Panc1 (cell line): Measurements from ENCODE around the gene LBH. TPM values are rescaled to one million over a fixed set of nuclear protein-coding genes. Genes with fewer than 3 reads are reported as not detected.

Source experiments
- ATAC-seq: fragments of 200-7000 bp; cut with Tn5 transposase; 2 replicates; pipeline ENCODE4 v1.9.1; 2020; ENCODE audit warnings: mild to moderate bottlenecking, moderate library complexity
- BruUV-seq: library from RNA; stranded (reverse); fragments of 400-500 nt; replicated peaks from 2 replicates; lab custom pipeline; 2021; lab: Mats Ljungman, UMichigan
- CTCF ChIA-PET: fragments of 300-600 bp; sonication (Branson Sonifier 250); formaldehyde crosslinking; loops from one replicate; lab custom pipeline; 2022; ENCODE audit warnings: antibody characterized with exemption; lab: Charles Lee
- POLR2A ChIA-PET: fragments of 300-600 bp; sonication (Branson Sonifier 250); formaldehyde crosslinking; loops from one replicate; lab custom pipeline; 2022; ENCODE audit warnings: antibody characterized with exemption; lab: Charles Lee
- DNase-seq: peaks from one replicate; pipeline ENCODE4 v3.0.0-alpha.2; 2010; ENCODE audit warnings: low read depth, low spot score
- H3K27ac ChIP-seq: 2 replicates; pipeline ENCODE4 v1.5.1; 2011; ENCODE audit warnings: mild to moderate bottlenecking, low read length, inconsistent platforms
- H3K27me3 ChIP-seq: fragments of 200-500 bp; sonication (Bioruptor generic); 2 replicates; pipeline ENCODE4 v1.6.0; 2014; ENCODE audit warnings: low read length, inconsistent platforms; ENCODE audit not compliant: control insufficient read depth, insufficient read depth
- H3K36me3 ChIP-seq: fragments of 200-500 bp; sonication (Bioruptor generic); 2 replicates; pipeline ENCODE4 v1.5.1; 2014; ENCODE audit warnings: inconsistent platforms, mild to moderate bottlenecking, low read length, moderate library complexity; ENCODE audit not compliant: control insufficient read depth, insufficient read depth
- H3K4me1 ChIP-seq: 2 replicates; pipeline ENCODE4 v1.5.1; 2011; ENCODE audit warnings: inconsistent platforms, mild to moderate bottlenecking, low read length, moderate library complexity; ENCODE audit not compliant: control insufficient read depth, insufficient read depth
- H3K4me3 ChIP-seq, 2 experiments: 2 replicates each; pipeline ENCODE4 v1.5.1; 2011 to 2012; ENCODE audit warnings: low read depth in 2 of 2, low read length in 2 of 2, mild to moderate bottlenecking in 2 of 2, inconsistent platforms in 1 of 2, moderate library complexity in 1 of 2
- H3K9me3 ChIP-seq: fragments of 200-500 bp; sonication (Bioruptor generic); 2 replicates; pipeline ENCODE4 v1.5.1; 2014; ENCODE audit warnings: low read depth, mild to moderate bottlenecking, inconsistent platforms, low read length, moderate library complexity; ENCODE audit not compliant: control insufficient read depth, insufficient read depth
- CTCF ChIP-seq: fragments of 450-650 bp; IDR thresholded peaks from 2 replicates; pipeline ENCODE4 v1.5.1; 2017; ENCODE audit warnings: mild to moderate bottlenecking
- POLR2AphosphoS5 ChIP-seq: IDR thresholded peaks from 2 replicates; pipeline ENCODE4 v1.6.1; 2012; ENCODE audit warnings: mild to moderate bottlenecking, low read depth, low read length, moderate library complexity
- REST ChIP-seq, 2 experiments: IDR thresholded peaks; 2 replicates each; pipeline ENCODE4 v1.6.1; 2011 to 2012; ENCODE audit warnings: low read depth in 2 of 2, control low read depth in 1 of 2, low read length in 1 of 2, mild to moderate bottlenecking in 1 of 2, moderate library complexity in 1 of 2; ENCODE audit not compliant: insufficient read depth in 1 of 2
- SIN3A ChIP-seq: IDR thresholded peaks from 2 replicates; pipeline ENCODE4 v1.6.1; 2012; ENCODE audit warnings: low read depth, mild to moderate bottlenecking, low read length, moderate library complexity, borderline replicate concordance; ENCODE audit not compliant: insufficient read depth
- TCF7L2 ChIP-seq: IDR thresholded peaks from 2 replicates; pipeline ENCODE4 v1.6.1; 2011; ENCODE audit warnings: mild to moderate bottlenecking, low read depth, low read length, inconsistent platforms
- in situ Hi-C: cut with HindIII; loops from 2 replicates; pipeline ENCODE4 v1.10.0; 2016; ENCODE audit warnings: low sequenced_read_pairs, low pct_unique_long_range_greater_than_20kb
- intact Hi-C: fragments of 100-400 bp; cut with micrococcal nuclease; formaldehyde crosslinking; loops from one replicate; pipeline ENCODE4 v1.10.0; 2022; ENCODE audit not compliant: unreplicated experiment
- total RNA-seq: library from RNA; stranded (reverse); gene quantifications from one replicate; pipeline ENCODE4 v1.2.1, GENCODE V29; 2021; ENCODE audit not compliant: unreplicated experiment

The LBH gene
- total RNA-seq, 1 experiment from 2014 or later, result 2.2 TPM

DNA sequence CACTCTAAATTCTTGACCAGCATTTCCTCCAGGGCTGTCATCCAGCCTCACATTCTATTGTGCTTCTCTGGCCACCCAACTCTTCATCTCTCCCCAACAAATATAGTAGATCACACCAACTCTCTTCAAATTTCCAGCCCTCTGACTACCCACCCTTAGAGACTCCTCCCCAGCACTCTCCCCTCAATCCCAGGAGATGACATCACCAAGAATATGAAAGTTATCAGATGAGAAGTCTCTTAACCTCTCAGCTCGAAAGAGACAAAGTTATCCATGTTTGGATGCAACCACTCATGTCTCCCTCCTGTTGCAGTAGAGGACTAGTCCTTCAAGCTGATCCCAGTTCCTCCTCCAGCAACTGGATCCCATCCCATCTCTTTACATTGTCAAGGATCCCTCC lies 47.1 kb downstream of the LBH start:
- intact Hi-C loops, result no loop called here
- no peak for TF ChIP-seq SIN3A
- no peak for TF ChIP-seq POLR2AphosphoS5
- TF ChIP-seq REST (IDR thresholded peaks at IDR 0.05; ENCODE audit: insufficient read depth in 1 of 2, low read depth in 2 of 2, low read length in 1 of 2), result no peak
- no peak for TF ChIP-seq CTCF
- no peak for TF ChIP-seq TCF7L2
- Histone ChIP-seq H3K4me1 (no peaks in the 10 kb centered on the region), H3K36me3 (no peaks in the 10 kb centered on the region), H3K27ac (no peak overlapping the region), H3K4me3 (no peak overlapping the region), H3K9me3 (no peaks in the 10 kb centered on the region), H3K27me3 (no peaks in the 10 kb centered on the region)
- BruUV-seq, result no TSS peak
- in situ Hi-C loops, result no loop called here
- CTCF ChIA-PET, result no interaction called here
- no peak for DNase-seq
- no peak for ATAC-seq
- POLR2A ChIA-PET, result no interaction called here

- ATAC-seq (no peak), DNase-seq (no peak)
- intact Hi-C loops (no loop called here), in situ Hi-C loops (no loop called here)
- Histone ChIP-seq H3K27me3 (no peaks in the 10 kb centered on the region), H3K4me1 (no peaks in the 10 kb centered on the region), H3K27ac (no peak overlapping the region), H3K4me3 (no peak overlapping the region), H3K36me3 (no peaks in the 10 kb centered on the region), H3K9me3 (no peaks in the 10 kb centered on the region)
- TF ChIP-seq SIN3A (no peak), POLR2AphosphoS5 (no peak), REST (IDR thresholded peaks at IDR 0.05; ENCODE audit: insufficient read depth in 1 of 2, low read depth in 2 of 2, low read length in 1 of 2) (no peak), CTCF (no peak), TCF7L2 (no peak)
- no TSS peak for BruUV-seq
- POLR2A ChIA-PET, result no interaction called here
- CTCF ChIA-PET, result no interaction called here
Observed at GRCh38 chr2:30280596-30281434, 49.5 kb downstream of the LBH start.
